HG03575 (cell line): Measurements from ENCODE around the gene TGM1.

Source experiments
- ATAC-seq: cut with Tn5 transposase; IDR thresholded peaks from one replicate; pipeline ENCODE4 v1.9.1; 2021; ENCODE audit not compliant: unreplicated experiment, insufficient number of reproducible peaks, low FRiP score; ENCODE audit errors: extremely low read depth

TGM1 gene

GRCh38 chr14:24262821-24263733, at the start of gene TGM1:
TSS of gene TGM1 (minus strand) at chr14:24263177. CDS start at chr14:24262352, 825 bp downstream.
- ATAC-seq = no peak

GRCh38 chr14:24311837-24312615, 49.0 kb upstream of the TGM1 start:
- no peak for ATAC-seq

DNA sequence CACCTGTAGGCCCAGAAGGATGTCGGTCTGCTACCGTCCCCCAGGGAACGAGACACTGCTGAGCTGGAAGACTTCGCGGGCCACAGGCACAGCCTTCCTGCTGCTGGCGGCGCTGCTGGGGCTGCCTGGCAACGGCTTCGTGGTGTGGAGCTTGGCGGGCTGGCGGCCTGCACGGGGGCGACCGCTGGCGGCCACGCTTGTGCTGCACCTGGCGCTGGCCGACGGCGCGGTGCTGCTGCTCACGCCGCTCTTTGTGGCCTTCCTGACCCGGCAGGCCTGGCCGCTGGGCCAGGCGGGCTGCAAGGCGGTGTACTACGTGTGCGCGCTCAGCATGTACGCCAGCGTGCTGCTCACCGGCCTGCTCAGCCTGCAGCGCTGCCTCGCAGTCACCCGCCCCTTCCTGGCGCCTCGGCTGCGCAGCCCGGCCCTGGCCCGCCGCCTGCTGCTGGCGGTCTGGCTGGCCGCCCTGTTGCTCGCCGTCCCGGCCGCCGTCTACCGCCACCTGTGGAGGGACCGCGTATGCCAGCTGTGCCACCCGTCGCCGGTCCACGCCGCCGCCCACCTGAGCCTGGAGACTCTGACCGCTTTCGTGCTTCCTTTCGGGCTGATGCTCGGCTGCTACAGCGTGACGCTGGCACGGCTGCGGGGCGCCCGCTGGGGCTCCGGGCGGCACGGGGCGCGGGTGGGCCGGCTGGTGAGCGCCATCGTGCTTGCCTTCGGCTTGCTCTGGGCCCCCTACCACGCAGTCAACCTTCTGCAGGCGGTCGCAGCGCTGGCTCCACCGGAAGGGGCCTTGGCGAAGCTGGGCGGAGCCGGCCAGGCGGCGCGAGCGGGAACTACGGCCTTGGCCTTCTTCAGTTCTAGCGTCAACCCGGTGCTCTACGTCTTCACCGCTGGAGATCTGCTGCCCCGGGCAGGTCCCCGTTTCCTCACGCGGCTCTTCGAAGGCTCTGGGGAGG, 47.9 kb upstream of the TGM1 start, which contains the start of gene LTB4R:
TSS of gene LTB4R (plus strand) at position 857 of the 959 bp plus-strand sequence. CDS start 4,150 bp downstream, outside the sequence.
- ATAC-seq = no peak

DNA sequence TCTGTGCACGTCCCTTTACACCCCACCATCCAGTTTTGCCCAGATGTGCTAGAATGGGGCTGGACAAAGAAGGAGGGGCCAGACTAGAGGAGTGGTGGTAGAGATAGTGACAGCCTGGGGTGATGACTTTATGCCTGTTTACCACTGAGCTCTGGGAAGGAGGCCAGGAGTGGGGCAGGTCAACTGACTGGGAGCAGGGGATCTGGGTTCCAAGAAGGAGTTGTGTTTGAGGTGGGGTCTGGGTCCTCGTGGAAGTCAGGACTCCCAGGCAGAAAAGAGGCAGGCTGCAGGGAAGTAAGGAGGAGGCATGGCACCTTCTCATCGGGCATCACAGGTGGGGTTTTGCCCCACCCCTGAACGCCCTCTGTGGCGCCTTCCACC, 47.3 kb upstream of the TGM1 start:
- no peak for ATAC-seq

GRCh38 chr14:24309538-24310264, 46.7 kb upstream of the TGM1 start, which contains the start of gene LTB4R2:
TSS of gene LTB4R2 (plus strand) at chr14:24310140. CDS start at chr14:24310665, 525 bp downstream.
- no peak for ATAC-seq

- ATAC-seq = no peak
These were observed 45.6 kb upstream of the TGM1 start for GRCh38 chr14:24308342-24309124.

DNA sequence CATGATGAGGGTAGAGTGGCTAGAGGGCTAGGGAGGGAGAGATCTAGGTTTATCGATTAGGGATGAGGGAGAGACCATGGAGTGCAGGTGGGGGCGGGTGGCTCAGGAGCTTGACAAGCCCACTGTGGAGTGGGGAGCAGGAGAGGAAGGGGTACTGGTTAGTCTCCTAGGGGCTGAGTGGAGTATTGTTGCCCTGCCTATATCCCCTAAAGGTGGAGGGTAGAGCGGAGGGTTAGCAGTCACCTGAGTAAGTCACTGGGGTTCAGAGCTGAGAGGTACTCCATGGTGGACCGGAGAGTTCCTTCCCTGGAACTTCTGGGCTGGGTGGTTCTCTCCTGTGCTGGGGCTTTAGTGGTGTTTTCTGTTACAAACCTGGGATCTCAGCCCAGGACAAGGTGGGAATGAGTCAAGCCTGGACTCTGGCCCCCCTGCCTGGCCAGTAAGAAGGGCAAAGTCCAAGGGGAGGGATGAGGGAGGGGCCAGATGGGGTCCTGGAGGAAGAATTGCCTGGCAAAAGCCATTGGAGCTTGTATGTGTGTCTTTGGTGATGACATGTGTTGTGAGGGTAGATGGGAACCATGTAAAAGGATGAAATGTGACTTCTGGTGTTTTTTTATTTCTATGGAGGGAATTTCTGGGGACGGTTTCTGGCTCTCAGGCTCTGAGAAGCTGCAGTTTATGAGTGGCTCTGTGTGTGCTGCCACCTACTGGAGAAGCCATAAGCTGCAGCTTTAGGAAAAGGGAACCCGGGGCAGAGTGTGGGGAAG, 44.8 kb upstream of the TGM1 start, which contains the start of gene CIDEB:
TSS of gene CIDEB (minus strand) at position 403 of the 767 bp plus-strand sequence. CDS start at position 284, 119 bp downstream.
- no peak for ATAC-seq

DNA sequence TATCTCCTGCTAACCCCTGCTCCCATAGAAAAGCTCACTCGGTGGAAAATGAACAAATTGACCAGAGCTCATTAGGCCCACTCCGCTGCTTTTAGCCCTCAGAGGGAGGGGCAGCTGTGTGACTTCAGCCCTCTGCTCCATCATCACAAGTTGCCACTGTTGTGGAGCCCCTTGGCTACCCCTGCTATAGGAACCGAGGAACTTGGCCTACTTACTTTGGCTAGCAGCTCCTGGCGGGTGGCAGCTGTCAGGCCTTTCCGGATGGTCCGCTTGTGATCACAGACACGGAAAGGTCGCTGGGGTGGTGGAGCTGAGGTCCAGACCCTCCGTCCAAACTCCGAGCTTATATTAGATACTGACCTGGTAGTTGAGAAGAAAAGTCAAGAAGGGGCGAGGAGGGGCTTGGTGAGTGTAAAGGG, 44.2 kb upstream of the TGM1 start:
- no peak for ATAC-seq

GRCh38 chr14:24304019-24304387, 41.0 kb upstream of the TGM1 start:
- ATAC-seq = no peak

DNA sequence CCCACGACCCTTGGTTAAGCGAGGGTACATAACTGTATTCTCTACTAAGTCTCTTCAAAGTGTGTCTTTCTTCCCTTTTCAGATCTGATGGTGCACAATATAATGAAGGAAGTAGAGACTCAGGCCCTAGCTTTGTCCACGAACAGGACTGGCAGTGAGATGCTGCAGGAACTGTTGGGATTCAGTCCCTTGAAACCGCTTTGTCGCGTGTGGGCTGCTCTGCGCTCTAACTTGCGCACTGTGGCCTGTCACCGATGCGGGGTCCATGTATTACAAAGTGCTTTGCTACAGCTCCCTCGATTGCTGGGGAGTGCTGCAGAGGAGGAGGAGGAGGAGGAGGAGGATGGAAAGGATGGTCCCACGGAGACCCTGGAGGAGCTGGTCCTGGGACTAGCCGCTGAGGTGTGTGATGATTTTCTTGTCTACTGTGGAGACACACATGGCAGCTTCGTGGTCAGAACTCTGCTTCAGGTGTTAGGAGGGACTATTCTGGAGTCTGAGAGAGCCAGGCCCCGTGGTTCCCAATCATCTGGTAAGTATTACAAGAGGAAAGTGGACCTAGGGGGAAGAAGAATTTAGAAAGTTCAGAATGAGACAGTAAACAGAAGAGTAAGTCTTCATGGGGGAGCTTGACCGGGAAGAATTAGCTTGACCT, 37.5 kb upstream of the TGM1 start:
- no peak for ATAC-seq

- no peak for ATAC-seq
These were observed 36.5 kb upstream of the TGM1 start, which contains the start of the genes DHRS1 and NOP9 for GRCh38 chr14:24299255-24300191. TSS of gene DHRS1 (minus strand) at chr14:24299780. CDS start at chr14:24299106, 674 bp downstream. TSS of gene NOP9 (plus strand) at chr14:24299850. CDS start at chr14:24299955, 105 bp downstream.

- no peak for ATAC-seq
These were observed 35.9 kb upstream of the TGM1 start for GRCh38 chr14:24298892-24299254.

DNA sequence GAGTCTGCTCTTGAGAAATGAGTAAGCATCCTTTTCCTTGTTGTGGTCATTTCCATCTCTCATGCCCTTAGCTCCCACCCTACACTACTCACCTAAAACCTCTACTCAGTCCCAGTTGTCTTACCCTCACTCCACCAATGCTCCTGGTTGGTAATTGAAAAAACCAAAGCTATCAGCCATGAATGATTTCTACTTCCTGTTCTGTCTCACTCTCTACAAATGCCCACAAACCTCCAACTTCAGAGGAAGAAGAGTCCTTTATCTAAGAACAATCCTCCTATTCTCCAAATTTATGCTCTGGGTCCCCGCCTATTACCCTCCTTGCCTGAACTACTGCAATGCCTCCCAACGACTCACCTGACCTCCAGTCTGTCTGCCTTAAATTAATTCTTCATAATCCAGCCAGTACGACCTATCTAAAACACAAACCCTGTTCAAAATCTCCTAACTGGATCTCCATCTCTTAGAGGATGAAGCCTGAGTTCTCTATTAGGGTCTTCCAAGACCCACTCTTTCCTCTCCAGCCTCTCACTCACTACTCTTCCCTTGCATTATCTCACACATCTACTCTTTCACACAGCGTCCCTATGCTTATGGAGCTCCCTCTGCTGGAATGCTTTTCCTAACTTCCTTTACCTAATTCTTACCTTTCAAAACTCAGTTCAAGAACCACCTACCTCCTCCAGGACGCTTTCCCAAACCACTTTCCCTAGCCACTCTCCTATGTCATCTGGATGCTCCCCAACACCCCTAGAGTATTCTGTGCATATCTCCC, 34.4 kb upstream of the TGM1 start:
- peak; percentile 3 for ATAC-seq
